Prostate gland (tissue), 2 donors: Measurements from ENCODE around the gene XPO5. TPM values are rescaled to one million over a fixed set of nuclear protein-coding genes. Genes with fewer than 3 reads are reported as not detected.
A peak's percentile ranks its signal among the peaks of the same experiment; 100 is the strongest.

Experiments used
- DNase-seq: peaks from one replicate; pipeline ENCODE4 v3.0.0-alpha.2; 2019; ENCODE audit warnings: low spot score
- H3K27ac ChIP-seq, 2 donors: fragments of 200-600 bp; sonication (generic); 2 replicates each; pipeline ENCODE4 v1.5.1; 2017 to 2019
- H3K27me3 ChIP-seq: fragments of 200-600 bp; sonication (generic); replicated peaks from 2 replicates; pipeline ENCODE4 v1.5.1; 2019; ENCODE audit not compliant: insufficient read depth
- H3K36me3 ChIP-seq, 2 donors: fragments of 200-600 bp; sonication (generic); 1 replicate in 1 of 2; 2 replicates in 1 of 2; pipeline versions ENCODE4 v1.5.1 to v1.8.1; 2017 to 2019
- H3K4me1 ChIP-seq: fragments of 200-600 bp; sonication (generic); replicated peaks from 2 replicates; pipeline ENCODE4 v1.5.1; 2019
- H3K4me3 ChIP-seq, 2 donors: fragments of 200-600 bp; sonication (generic); 2 replicates each; pipeline ENCODE4 v1.5.1; 2017 to 2019
- H3K9me3 ChIP-seq: fragments of 200-600 bp; sonication (generic); 2 replicates; pipeline ENCODE4 v1.5.1; 2017
- POLR2A ChIP-seq: fragments of 450-650 bp; IDR thresholded peaks from one replicate; pipeline ENCODE4 v1.6.1; 2016; ENCODE audit warnings: antibody characterized with exemption, mild to moderate bottlenecking
- POLR2AphosphoS5 ChIP-seq: sonication (generic); formaldehyde crosslinking; IDR thresholded peaks from one replicate; pipeline ENCODE4 v1.6.1; 2017; ENCODE audit warnings: antibody characterized with exemption
- WGBS: methylation state at CpG from one replicate; pipeline ENCODE4 v1.1.5; 2018; 5-methylcytosine and 5-hydroxymethylcytosine counted together
- intact Hi-C: fragments of 100-400 bp; cut with DNase I; formaldehyde crosslinking; loops from one replicate; pipeline ENCODE4 v1.14.2; 2022
- total RNA-seq, 2 donors: library from RNA; depleted of rRNA; stranded (reverse); fragments of >200 nt; gene quantifications; one replicate each; pipeline ENCODE4 v1.1.0, GENCODE V29; 2016
- TF ChIP-seq, protein P1 (sequence below), 4 experiments: fragments of 200-600 bp in 2 of 4; fragments of 450-650 bp in 2 of 4; sonication (generic) in 2 of 4; IDR thresholded peaks; 1 replicate in 3 of 4; 2 replicates in 1 of 4; pipeline ENCODE4 v1.5.1; 2016 to 2019; ENCODE audit warnings: antibody characterized with exemption in 4 of 4, mild to moderate bottlenecking in 2 of 4, moderate library complexity in 2 of 4

Gene XPO5
- total RNA-seq, 2 donors from 2014 or later = 17.9 to 33.3 TPM

- Histone ChIP-seq H3K36me3 (no peaks in the 10 kb centered on the region), H3K27ac (peak overlapping the region; percentile 58 to 72), H3K4me3 (no peak overlapping the region), H3K27me3 (no peaks in the 10 kb centered on the region), H3K4me1 (peaks cover 34% of the 10 kb centered on the region), H3K9me3 (no peaks in the 10 kb centered on the region)
- DNase-seq = no peak
- TF ChIP-seq, protein P1, sequence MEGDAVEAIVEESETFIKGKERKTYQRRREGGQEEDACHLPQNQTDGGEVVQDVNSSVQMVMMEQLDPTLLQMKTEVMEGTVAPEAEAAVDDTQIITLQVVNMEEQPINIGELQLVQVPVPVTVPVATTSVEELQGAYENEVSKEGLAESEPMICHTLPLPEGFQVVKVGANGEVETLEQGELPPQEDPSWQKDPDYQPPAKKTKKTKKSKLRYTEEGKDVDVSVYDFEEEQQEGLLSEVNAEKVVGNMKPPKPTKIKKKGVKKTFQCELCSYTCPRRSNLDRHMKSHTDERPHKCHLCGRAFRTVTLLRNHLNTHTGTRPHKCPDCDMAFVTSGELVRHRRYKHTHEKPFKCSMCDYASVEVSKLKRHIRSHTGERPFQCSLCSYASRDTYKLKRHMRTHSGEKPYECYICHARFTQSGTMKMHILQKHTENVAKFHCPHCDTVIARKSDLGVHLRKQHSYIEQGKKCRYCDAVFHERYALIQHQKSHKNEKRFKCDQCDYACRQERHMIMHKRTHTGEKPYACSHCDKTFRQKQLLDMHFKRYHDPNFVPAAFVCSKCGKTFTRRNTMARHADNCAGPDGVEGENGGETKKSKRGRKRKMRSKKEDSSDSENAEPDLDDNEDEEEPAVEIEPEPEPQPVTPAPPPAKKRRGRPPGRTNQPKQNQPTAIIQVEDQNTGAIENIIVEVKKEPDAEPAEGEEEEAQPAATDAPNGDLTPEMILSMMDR (IDR thresholded peaks at IDR 0.05) = peak in 3 of 4 experiments; percentile 30 to 57 (median 35)
- TF ChIP-seq POLR2AphosphoS5 = no peak
- 31% methylated on average over 4 of the region's 4 CpGs for WGBS
- intact Hi-C loops = loop anchor here (10.0 kb wide), 1 partner anchor 231 kb away; no protein-coding TSS in a partner anchor
These were observed 80.4 kb downstream of the XPO5 start for GRCh38 chr6:43495409-43495941.

GRCh38 chr6:43494766-43495165 is 81.1 kb downstream of the XPO5 start:
- H3K9me3 ChIP-seq = no peaks in the 10 kb centered on the region
- peaks cover 31% of the 10 kb centered on the region for H3K4me1 ChIP-seq
- no peak overlapping the region for H3K4me3 ChIP-seq
- no peaks in the 10 kb centered on the region for H3K27me3 ChIP-seq
- intact Hi-C loops = loop anchor here (10.0 kb wide), 1 partner anchor 230 kb away; no protein-coding TSS in a partner anchor
- TF ChIP-seq POLR2AphosphoS5 (no peak), POLR2A (no peak)
- TF ChIP-seq, protein P1 (IDR thresholded peaks at IDR 0.05) = no peak
- peak overlapping the region in 1 of 2 donors; percentile 58 for H3K27ac ChIP-seq
- no peaks in the 10 kb centered on the region for H3K36me3 ChIP-seq
- no peak for DNase-seq
- WGBS = 98% methylated on average over 4 of the region's 4 CpGs

DNA sequence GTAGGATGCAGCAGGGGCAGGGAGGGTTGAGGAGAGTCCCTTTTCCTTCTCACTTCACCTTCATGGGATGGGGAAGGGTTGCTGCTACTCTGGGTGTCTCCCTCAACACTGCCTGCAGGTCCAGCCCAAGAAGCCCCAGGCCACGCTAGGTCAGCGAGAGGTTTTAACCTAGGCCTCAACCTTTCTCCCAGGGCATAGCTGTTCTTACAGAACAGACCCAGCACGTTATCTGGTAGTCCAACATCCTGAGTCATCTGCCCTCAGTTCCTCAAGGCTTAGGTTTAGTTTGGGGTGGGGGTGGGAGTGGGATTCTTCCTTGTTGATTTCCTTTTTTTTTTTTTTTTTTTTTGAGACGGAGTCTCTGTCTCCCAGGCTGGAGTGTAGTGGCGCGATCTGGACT is 81.5 kb downstream of the XPO5 start:
- H3K9me3 ChIP-seq = no peaks in the 10 kb centered on the region
- 98% methylated on average over 6 of the region's 6 CpGs for WGBS
- H3K4me3 ChIP-seq = no peak overlapping the region
- H3K4me1 ChIP-seq = peaks cover 27% of the 10 kb centered on the region
- H3K36me3 ChIP-seq = no peaks in the 10 kb centered on the region
- no peak for DNase-seq
- intact Hi-C loops = loop anchor here (10.0 kb wide), 1 partner anchor 230 kb away; no protein-coding TSS in a partner anchor
- TF ChIP-seq POLR2A (no peak), POLR2AphosphoS5 (no peak)
- TF ChIP-seq, protein P1 (IDR thresholded peaks at IDR 0.05) = no peak
- H3K27me3 ChIP-seq = no peaks in the 10 kb centered on the region
- no peak overlapping the region for H3K27ac ChIP-seq

DNA sequence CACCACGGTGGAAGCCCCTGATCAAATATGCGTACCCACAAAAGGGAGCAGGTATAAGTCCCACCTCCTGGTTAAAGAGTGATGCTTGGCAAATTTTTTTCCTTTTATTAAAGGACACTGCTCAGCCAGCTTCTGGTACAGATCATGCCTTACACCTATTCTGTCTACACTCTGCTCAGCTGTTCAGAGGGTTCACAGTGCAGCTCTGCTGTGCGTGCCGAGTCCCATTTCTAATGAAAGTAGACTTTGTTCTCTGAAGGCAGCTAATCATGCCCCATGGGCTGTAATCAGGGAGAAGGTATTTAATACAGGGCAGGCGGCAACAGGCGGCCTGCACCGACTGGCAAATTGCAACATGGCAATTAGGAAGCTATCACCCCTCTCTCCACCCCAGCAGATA is 82.0 kb downstream of the XPO5 start:
- no peak overlapping the region for H3K27ac ChIP-seq
- H3K9me3 ChIP-seq = no peaks in the 10 kb centered on the region
- TF ChIP-seq POLR2AphosphoS5 (no peak), POLR2A (no peak)
- TF ChIP-seq, protein P1 (IDR thresholded peaks at IDR 0.05) = no peak
- H3K27me3 ChIP-seq = no peaks in the 10 kb centered on the region
- intact Hi-C loops = loop anchor here (10.0 kb wide), 1 partner anchor 229 kb away; no protein-coding TSS in a partner anchor
- WGBS = 74% methylated on average over 7 of the region's 7 CpGs
- no peak for DNase-seq
- no peaks in the 10 kb centered on the region for H3K36me3 ChIP-seq
- H3K4me3 ChIP-seq = no peak overlapping the region
- peaks cover 26% of the 10 kb centered on the region for H3K4me1 ChIP-seq

DNA sequence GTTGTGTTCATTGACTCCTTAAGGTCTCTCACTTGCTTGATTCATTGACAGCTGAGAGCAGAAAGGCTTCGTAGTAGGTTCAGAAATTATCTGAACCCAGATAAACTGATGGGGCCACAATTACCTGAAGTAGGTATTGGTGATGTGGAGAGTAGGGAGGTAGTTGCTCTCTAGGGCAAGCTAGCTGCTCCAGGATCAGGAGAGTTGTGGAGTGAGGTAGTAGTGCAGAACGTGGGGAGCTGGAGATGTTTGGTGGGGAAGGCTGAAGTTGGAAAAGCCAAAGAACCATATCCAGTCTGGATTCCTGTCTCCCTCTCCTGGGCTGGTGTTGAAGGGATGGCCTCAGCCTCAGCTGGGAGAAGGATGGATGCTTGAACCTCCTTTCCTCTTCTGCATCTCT is 82.6 kb downstream of the XPO5 start:
- intact Hi-C loops = loop anchor here (10.0 kb wide), 1 partner anchor 228 kb away; no protein-coding TSS in a partner anchor

More for the DNA sequence above, 82.6 kb downstream of the XPO5 start:
- Histone ChIP-seq H3K27me3 (no peaks in the 10 kb centered on the region), H3K36me3 (no peaks in the 10 kb centered on the region), H3K4me1 (peaks cover 26% of the 10 kb centered on the region), H3K27ac (peak overlapping the region in 1 of 2 donors; percentile 44), H3K9me3 (no peaks in the 10 kb centered on the region), H3K4me3 (no peak overlapping the region)
- no peak for DNase-seq
- TF ChIP-seq POLR2A (no peak), POLR2AphosphoS5 (no peak)
- TF ChIP-seq, protein P1 (IDR thresholded peaks at IDR 0.05) = no peak
- 77% methylated on average over 2 of the region's 2 CpGs for WGBS
